Aorta (tissue), 5 donors: ENCODE results near the gene SSR2. TPM values are rescaled to one million over a fixed set of nuclear protein-coding genes. Genes with fewer than 3 reads are reported as not detected.

Experiments
- ATAC-seq: fragments of 200-7000 bp; cut with Tn5 transposase; one replicate; pipeline ENCODE4 v1.9.1; 2022; ENCODE audit warnings: moderate library complexity; ENCODE audit not compliant: low FRiP score
- DNase-seq, 2 donors: peaks; one replicate each; pipeline ENCODE4 v3.0.0-alpha.2; 2020
- H3K27ac ChIP-seq, 2 donors: one replicate each; pipeline ENCODE4 v1.5.1; 2013; ENCODE audit warnings: low read length in 2 of 2, mild to moderate bottlenecking in 2 of 2, moderate library complexity in 2 of 2, control low read depth in 1 of 2, inconsistent platforms in 1 of 2, low read depth in 1 of 2
- H3K27me3 ChIP-seq, 2 donors: one replicate each; pipeline ENCODE4 v1.6.1; 2013; ENCODE audit warnings: control low read depth in 1 of 2, low read length in 1 of 2, mild to moderate bottlenecking in 1 of 2, moderate library complexity in 1 of 2; ENCODE audit not compliant: insufficient read depth in 2 of 2, control insufficient read depth in 1 of 2
- H3K36me3 ChIP-seq, 2 donors: one replicate each; pipeline ENCODE4 v1.6.1; 2013; ENCODE audit warnings: control low read depth in 1 of 2, low read length in 1 of 2, mild to moderate bottlenecking in 1 of 2; ENCODE audit not compliant: insufficient read depth in 2 of 2, control insufficient read depth in 1 of 2
- H3K4me1 ChIP-seq, 2 donors: one replicate each; pipeline ENCODE4 v1.6.1; 2013; ENCODE audit warnings: low read length in 2 of 2, control low read depth in 1 of 2, mild to moderate bottlenecking in 1 of 2, moderate library complexity in 1 of 2; ENCODE audit not compliant: insufficient read depth in 2 of 2, control insufficient read depth in 1 of 2
- H3K4me3 ChIP-seq, 2 donors: one replicate each; pipeline ENCODE4 v1.5.1; 2013; ENCODE audit warnings: low read length in 2 of 2, control low read depth in 1 of 2, mild to moderate bottlenecking in 1 of 2
- H3K9me3 ChIP-seq: one replicate; pipeline ENCODE4 v1.6.1; 2013; ENCODE audit warnings: mild to moderate bottlenecking, low read length; ENCODE audit not compliant: control insufficient read depth
- WGBS, 2 donors: extraction: QIAGEN DNeasy Blood & Tissue Kit; methylation state at CpG; one replicate each; pipeline ENCODE4 v1.1.7; 2013; 5-methylcytosine and 5-hydroxymethylcytosine counted together
- intact Hi-C, 2 donors: fragments of 100-400 bp; cut with DNase I; formaldehyde crosslinking; loops; one replicate each; pipeline versions ENCODE4 v1.14.2 to v1.15.0; 2022
- polyA plus RNA-seq, 2 donors: library from polyadenylated mRNA; stranded (reverse); fragments of 200-250 nt; gene quantifications; one replicate each; pipeline ENCODE4 v1.2.3, GENCODE V29; 2013
- total RNA-seq, 2 donors: library from RNA; stranded (reverse); fragmentation: NEBNext Ultra II Directional; extraction: Animal tissue kit (Norgen Biotek cat#: 25700); gene quantifications; one replicate each; pipeline ENCODE4 v1.2.1, GENCODE V29; 2021
- donor health status: healthy with polysubstance abuse.
- donor health status: Bipolar disorder and iron deficiency.
- donor health status: DM: no; HTN: no; CAD: no.
- donor health status: DM: no; HTN: no; CAD: no.
- donor health status: DM: yes; HTN: yes; CAD: no.

Gene SSR2
- total and polyA plus RNA-seq, 4 donors: 151 to 245 (median 192) TPM

GRCh38 chr1:156062189-156062588 lies 41.4 kb upstream of the SSR2 start:
- H3K27ac ChIP-seq: no peak overlapping the region
- intact Hi-C loops: no loop called here
- DNase-seq (no peak), ATAC-seq (no peak)
- H3K4me1 ChIP-seq: no peaks in the 10 kb centered on the region
- WGBS, 2 donors: 84 to 87% methylated on average over 3 of the region's 3 CpGs
- H3K9me3 ChIP-seq: no peaks in the 10 kb centered on the region
- H3K4me3 ChIP-seq: no peak overlapping the region
- no peaks in the 10 kb centered on the region for H3K27me3 ChIP-seq
- H3K36me3 ChIP-seq: no peaks in the 10 kb centered on the region

- Histone ChIP-seq H3K4me1 (no peaks in the 10 kb centered on the region), H3K4me3 (no peak within 1 kb of the TSS), H3K9me3 (no peaks in the 10 kb centered on the region), H3K36me3 (no peaks in the 10 kb centered on the region), H3K27me3 (no peaks in the 10 kb centered on the region), H3K27ac (no peak within 1 kb of the TSS)
- ATAC-seq: no peak
- 47 to 50% methylated on average over 11 of the region's 11 CpGs for WGBS, 2 donors
- intact Hi-C loops: no loop called here
- DNase-seq: no peak
These were observed 40.3 kb upstream of the SSR2 start, which contains the start of gene RAB25 for GRCh38 chr1:156060937-156061636. RAB25 (plus strand) TSS chr1:156061160; CDS start chr1:156061401, 241 bp downstream.

GRCh38 chr1:156056326-156056849 lies 35.6 kb upstream of the SSR2 start:
- Histone ChIP-seq H3K4me3 (no peak overlapping the region), H3K9me3 (no peaks in the 10 kb centered on the region), H3K27me3 (no peaks in the 10 kb centered on the region), H3K4me1 (no peaks in the 10 kb centered on the region), H3K27ac (no peak overlapping the region), H3K36me3 (no peaks in the 10 kb centered on the region)
- no peak for DNase-seq
- WGBS, 2 donors: 88 to 96% methylated on average over 1 of the region's 1 CpG
- intact Hi-C loops: no loop called here
- ATAC-seq: no peak

- intact Hi-C loops: no loop called here
- DNase-seq (no peak), ATAC-seq (no peak)
- H3K9me3 ChIP-seq: no peaks in the 10 kb centered on the region
- no peaks in the 10 kb centered on the region for H3K36me3 ChIP-seq
- H3K4me3 ChIP-seq: peak overlapping the region; percentile 8 to 69
- H3K27ac ChIP-seq: peak overlapping the region in 1 of 2 donors; percentile 20
- H3K27me3 ChIP-seq: no peaks in the 10 kb centered on the region
- no peaks in the 10 kb centered on the region for H3K4me1 ChIP-seq
- 23 to 25% methylated on average over 17 of the region's 17 CpGs for WGBS, 2 donors
These were observed 34.7 kb upstream of the SSR2 start for GRCh38 chr1:156055281-156056048.

- Histone ChIP-seq H3K4me1 (no peaks in the 10 kb centered on the region), H3K27ac (peak within 1 kb of the TSS; percentile 29 to 82), H3K27me3 (no peaks in the 10 kb centered on the region), H3K36me3 (no peaks in the 10 kb centered on the region), H3K4me3 (peak within 1 kb of the TSS; percentile 69 to 77), H3K9me3 (no peaks in the 10 kb centered on the region)
- DNase-seq: peak; percentile 99
- intact Hi-C loops: no loop called here
- 0% methylated on average over 53 of the region's 53 CpGs for WGBS, 2 donors
- peak; percentile 95 for ATAC-seq
These were observed 33.9 kb upstream of the SSR2 start, which contains the start of gene LAMTOR2 for GRCh38 chr1:156054500-156055280. LAMTOR2 (plus strand) TSS chr1:156054782; CDS start chr1:156054890, 108 bp downstream.

- no peaks in the 10 kb centered on the region for H3K4me1 ChIP-seq
- H3K9me3 ChIP-seq: no peaks in the 10 kb centered on the region
- no peaks in the 10 kb centered on the region for H3K36me3 ChIP-seq
- 0% methylated on average over 33 to 49 of the region's 49 CpGs for WGBS, 2 donors
- DNase-seq: peak; percentile 93 to 94
- intact Hi-C loops: no loop called here
- no peaks in the 10 kb centered on the region for H3K27me3 ChIP-seq
- H3K27ac ChIP-seq: peak within 1 kb of the TSS; percentile 29 to 82
- ATAC-seq: peak; percentile 91
- H3K4me3 ChIP-seq: peak within 1 kb of the TSS; percentile 69 to 77
These were observed 33.2 kb upstream of the SSR2 start, which contains the start of gene UBQLN4 for GRCh38 chr1:156053768-156054499. UBQLN4 (minus strand) TSS chr1:156053798; CDS start chr1:156053701, 97 bp downstream.

GRCh38 chr1:156052862-156053767 lies 32.4 kb upstream of the SSR2 start:
- Histone ChIP-seq H3K4me1 (no peaks in the 10 kb centered on the region), H3K4me3 (peak overlapping the region; percentile 63 to 66), H3K27ac (peak overlapping the region in 1 of 2 donors; percentile 20), H3K9me3 (no peaks in the 10 kb centered on the region), H3K36me3 (no peaks in the 10 kb centered on the region), H3K27me3 (no peaks in the 10 kb centered on the region)
- 1% methylated on average over 42 to 63 of the region's 63 CpGs for WGBS, 2 donors
- ATAC-seq (peak; percentile 6), DNase-seq (peak; percentile 73 to 87)
- intact Hi-C loops: no loop called here
